Natural killer cell (primary cell): ENCODE data around the gene ARMC5. TPM values are rescaled to one million over a fixed set of nuclear protein-coding genes. Genes with fewer than 3 reads are reported as not detected.
"Not testable (repeated sequence)": the region's sequence is repeated elsewhere in the genome, so short reads cannot be mapped to it uniquely, and the experiment has no call there.

Source experiments
- ATAC-seq, 3 donors: fragments of 150-1000 bp in 2 of 3; fragments of 200-7000 bp in 1 of 3; cut with Tn5 transposase; 1 replicate in 1 of 3; 2 replicates in 2 of 3; pipeline ENCODE4 v1.10.0; 2021; ENCODE audit warnings: mild to moderate bottlenecking in 2 of 3, moderate library complexity in 2 of 3
- DNase-seq, 2 donors: peaks; one replicate each; pipeline versions ENCODE4 v3.0.0 to v3.0.0-alpha.2; 2013 to 2021; ENCODE audit warnings: mixed read lengths in 1 of 2
- H3K27ac ChIP-seq: one replicate; pipeline ENCODE4 v1.5.1; 2013; ENCODE audit warnings: mild to moderate bottlenecking, low read length
- H3K27me3 ChIP-seq: one replicate; pipeline ENCODE4 v1.6.1; 2013; ENCODE audit warnings: low read length; ENCODE audit not compliant: control insufficient read depth, insufficient read depth
- H3K36me3 ChIP-seq: one replicate; pipeline ENCODE4 v1.6.1; 2013; ENCODE audit warnings: low read length; ENCODE audit not compliant: control insufficient read depth, insufficient read depth
- H3K4me1 ChIP-seq: one replicate; pipeline ENCODE4 v1.6.1; 2013; ENCODE audit warnings: low read length; ENCODE audit not compliant: control insufficient read depth, insufficient read depth
- H3K4me3 ChIP-seq: one replicate; pipeline ENCODE4 v1.5.1; 2013; ENCODE audit warnings: low read length
- H3K9me3 ChIP-seq: one replicate; pipeline ENCODE4 v1.6.1; 2013; ENCODE audit warnings: low read length; ENCODE audit not compliant: control insufficient read depth, insufficient read depth
- H3K27ac Mint-ChIP-seq, 2 donors: one replicate each; pipeline ENCODE4 v1.8.0; 2022; ENCODE audit warnings: mild to moderate bottlenecking in 2 of 2, mixed read lengths in 2 of 2, moderate library complexity in 1 of 2
- H3K27me3 Mint-ChIP-seq, 2 donors: one replicate each; pipeline ENCODE4 v1.8.0; 2022; ENCODE audit warnings: low read depth in 2 of 2, mixed read lengths in 2 of 2
- H3K36me3 Mint-ChIP-seq: one replicate; pipeline ENCODE4 v1.8.0; 2022; ENCODE audit warnings: mixed read lengths
- H3K4me1 Mint-ChIP-seq, 2 donors: one replicate each; pipeline ENCODE4 v1.8.0; 2022; ENCODE audit warnings: mixed read lengths in 2 of 2
- H3K4me3 Mint-ChIP-seq: one replicate; pipeline ENCODE4 v1.8.0; 2022; ENCODE audit warnings: mild to moderate bottlenecking, moderate library complexity, mixed read lengths
- H3K9me3 Mint-ChIP-seq, 2 donors: one replicate each; pipeline ENCODE4 v1.8.0; 2022; ENCODE audit warnings: mixed read lengths in 2 of 2
- CTCF ChIP-seq: fragments of 200-600 bp; IDR thresholded peaks from one replicate; pipeline ENCODE4 v1.8.0; 2022; ENCODE audit warnings: antibody characterized with exemption
- WGBS: methylation state at CpG from one replicate; pipeline ENCODE4 v1.1.7; 2013; ENCODE audit warnings: missing lambda C conversion rate; ENCODE audit not compliant: insufficient coverage; 5-methylcytosine and 5-hydroxymethylcytosine counted together
- intact Hi-C: fragments of 100-400 bp; cut with micrococcal nuclease; formaldehyde crosslinking; loops from one replicate; pipeline ENCODE4 v1.14.2; 2022
- total RNA-seq, 4 donors: library from RNA; stranded (reverse); fragments of 120-200 nt in 1 of 4; gene quantifications; one replicate each; pipeline versions ENCODE4 v1.2.3 to v1.2.4, GENCODE V29; 2013 to 2022

ARMC5 gene
- total RNA-seq, 3 donors from 2014 or later (not counting 1 experiment from before 2014, with no cell fraction given) = 10.4 to 22.8 (median 16.6) TPM

GRCh38 chr16:31483081-31483480 lies 23.8 kb downstream of the ARMC5 start, which contains the start of gene SLC5A2:
Gene SLC5A2 (plus strand): TSS chr16:31483123. CDS start chr16:31483137, 14 bp downstream.
- 92% methylated on average over 4 of the region's 4 CpGs for WGBS
- no peak for TF ChIP-seq CTCF
- ATAC-seq = no peak
- no peak within 1 kb of the TSS for H3K4me3 Mint-ChIP-seq
- H3K27me3 ChIP-seq = no peaks in the 10 kb centered on the region
- intact Hi-C loops = no loop called here
- H3K4me1 Mint-ChIP-seq = peaks cover 7% of the 10 kb centered on the region in 2 donors
- no peak within 1 kb of the TSS for H3K4me3 ChIP-seq
- H3K27me3 Mint-ChIP-seq = peaks cover 10 to 15% of the 10 kb centered on the region in 2 donors
- no peak for DNase-seq
- H3K36me3 ChIP-seq = no peaks in the 10 kb centered on the region
- H3K4me1 ChIP-seq = peaks cover 16% of the 10 kb centered on the region
- H3K36me3 Mint-ChIP-seq = no peaks in the 10 kb centered on the region
- no peak within 1 kb of the TSS for H3K27ac Mint-ChIP-seq
- H3K9me3 ChIP-seq = no peaks in the 10 kb centered on the region
- H3K9me3 Mint-ChIP-seq = no peaks in the 10 kb centered on the region
- H3K27ac ChIP-seq = no peak within 1 kb of the TSS

- H3K27ac ChIP-seq, intact Hi-C loops, H3K27ac Mint-ChIP-seq, H3K36me3 ChIP-seq, H3K36me3 Mint-ChIP-seq, H3K27me3 ChIP-seq, H3K4me3 Mint-ChIP-seq, H3K4me1 Mint-ChIP-seq, H3K9me3 ChIP-seq, ATAC-seq, H3K9me3 Mint-ChIP-seq, H3K4me3 ChIP-seq, DNase-seq: not testable (repeated sequence)
- 83% methylated on average over 2 of the region's 4 CpGs for WGBS
- peaks cover 10 to 15% of the 10 kb centered on the region in 2 donors for H3K27me3 Mint-ChIP-seq
- H3K4me1 ChIP-seq = peaks cover 19% of the 10 kb centered on the region
Measured at GRCh38 chr16:31484048-31484447, 24.7 kb downstream of the ARMC5 start.

- no peaks in the 10 kb centered on the region for H3K9me3 ChIP-seq
- H3K36me3 ChIP-seq = no peaks in the 10 kb centered on the region
- Mint-ChIP-seq H3K27ac (no peak overlapping the region), H3K27me3 (peaks cover 10 to 15% of the 10 kb centered on the region in 2 donors), H3K36me3 (no peaks in the 10 kb centered on the region), H3K4me1 (peaks cover 7% of the 10 kb centered on the region in 2 donors), H3K9me3 (no peaks in the 10 kb centered on the region), H3K4me3 (no peak overlapping the region)
- H3K4me1 ChIP-seq = peaks cover 19% of the 10 kb centered on the region
- no peak overlapping the region for H3K27ac ChIP-seq
- DNase-seq (no peak), ATAC-seq (no peak)
- no peak for TF ChIP-seq CTCF
- H3K27me3 ChIP-seq = no peaks in the 10 kb centered on the region
- H3K4me3 ChIP-seq = no peak overlapping the region
- intact Hi-C loops = no loop called here
- WGBS = 89% methylated on average over 14 of the region's 14 CpGs
Measured at GRCh38 chr16:31484491-31485171, 25.3 kb downstream of the ARMC5 start.

GRCh38 chr16:31485571-31485970 lies 26.3 kb downstream of the ARMC5 start:
- intact Hi-C loops = no loop called here
- H3K36me3 ChIP-seq = no peaks in the 10 kb centered on the region

More at GRCh38 chr16:31485571-31485970, 26.3 kb downstream of the ARMC5 start:
- H3K27me3 Mint-ChIP-seq = peaks cover 10 to 15% of the 10 kb centered on the region in 2 donors
- H3K27ac ChIP-seq = no peak overlapping the region
- peak overlapping the region; percentile 50 for H3K4me3 Mint-ChIP-seq
- no peaks in the 10 kb centered on the region for H3K36me3 Mint-ChIP-seq
- H3K4me3 ChIP-seq = no peak overlapping the region
- DNase-seq = no peak
- no peaks in the 10 kb centered on the region for H3K9me3 ChIP-seq
- no peaks in the 10 kb centered on the region for H3K9me3 Mint-ChIP-seq
- peaks cover 19% of the 10 kb centered on the region for H3K4me1 ChIP-seq
- no peak for ATAC-seq
- peaks cover 7% of the 10 kb centered on the region in 2 donors for H3K4me1 Mint-ChIP-seq
- WGBS = 96% methylated on average over 17 of the region's 17 CpGs
- no peaks in the 10 kb centered on the region for H3K27me3 ChIP-seq
- no peak for TF ChIP-seq CTCF
- no peak overlapping the region for H3K27ac Mint-ChIP-seq
